Mesothelial cell of epicardium (in vitro differentiated cells): ENCODE measurements around the gene RAPGEF1. TPM values are rescaled to one million over a fixed set of nuclear protein-coding genes. Genes with fewer than 3 reads are reported as not detected.

Source experiments
- DNase-seq, 2 experiments: peaks; one replicate each; pipeline ENCODE4 v3.0.0; 2021; ENCODE audit warnings: low spot score in 2 of 2; ENCODE audit not compliant: unreplicated experiment in 2 of 2
- H3K27ac Mint-ChIP-seq: 2 replicates; pipeline ENCODE4 v1.8.0; 2021; ENCODE audit warnings: mixed read lengths
- H3K27me3 Mint-ChIP-seq: 2 replicates; pipeline ENCODE4 v1.8.0; 2021; ENCODE audit warnings: low read depth, mixed read lengths
- H3K36me3 Mint-ChIP-seq: 2 replicates; pipeline ENCODE4 v1.8.0; 2021; ENCODE audit warnings: mixed read lengths
- H3K4me1 Mint-ChIP-seq: 2 replicates; pipeline ENCODE4 v1.8.0; 2021; ENCODE audit warnings: mixed read lengths
- H3K4me3 Mint-ChIP-seq: 2 replicates; pipeline ENCODE4 v1.8.0; 2021; ENCODE audit warnings: mild to moderate bottlenecking, moderate library complexity, mixed read lengths
- H3K9me3 Mint-ChIP-seq: 2 replicates; pipeline ENCODE4 v1.8.0; 2021; ENCODE audit warnings: mixed read lengths
- CTCF ChIP-seq: fragments of 200-600 bp; sonication (generic); IDR thresholded peaks from one replicate; pipeline ENCODE4 v1.5.0; 2021; ENCODE audit warnings: antibody characterized with exemption; ENCODE audit not compliant: unreplicated experiment
- total RNA-seq: library from RNA; stranded (reverse); gene quantifications from 3 replicates; pipeline ENCODE4 v1.2.1, GENCODE V29; 2021

RAPGEF1 gene
- total RNA-seq, 1 donor from 2014 or later, result 50.4 TPM

DNA sequence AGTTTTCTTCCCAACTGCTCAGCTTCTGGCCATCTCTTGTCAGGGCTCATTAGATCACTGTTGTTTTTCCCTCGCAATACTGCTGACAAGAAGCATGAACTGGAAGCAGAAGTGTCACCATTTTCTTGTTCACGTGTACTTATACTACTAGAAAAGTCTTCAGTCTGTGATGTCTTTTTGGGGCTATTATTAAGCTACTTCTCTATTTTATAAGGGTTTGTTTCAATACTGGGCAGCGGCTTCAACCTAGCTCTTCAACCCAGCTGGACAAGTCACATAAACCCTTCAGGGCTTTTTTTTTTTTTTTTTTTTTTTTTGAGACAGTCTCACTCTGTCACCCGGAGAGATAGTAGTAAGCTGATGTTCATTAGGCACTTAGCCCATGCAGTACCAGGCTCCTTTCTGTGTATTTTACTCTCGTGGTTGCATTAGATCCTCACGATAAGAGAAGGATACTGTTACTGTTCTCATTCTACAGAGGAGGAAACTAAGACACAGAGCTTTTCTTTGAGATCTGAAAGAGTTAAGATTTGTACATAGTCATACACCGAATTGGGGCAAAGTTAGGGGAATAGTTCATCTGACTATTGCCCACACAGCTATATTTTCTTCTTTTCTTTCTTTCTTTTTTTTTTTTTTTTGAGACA is 20.5 kb downstream of the RAPGEF1 start:
- H3K4me1 Mint-ChIP-seq, result no peaks in the 10 kb centered on the region
- no peaks in the 10 kb centered on the region for H3K9me3 Mint-ChIP-seq
- no peak for DNase-seq
- no peak overlapping the region for H3K4me3 Mint-ChIP-seq
- H3K27me3 Mint-ChIP-seq, result no peaks in the 10 kb centered on the region
- no peak overlapping the region for H3K27ac Mint-ChIP-seq
- TF ChIP-seq CTCF, result no peak
- peaks cover 10% of the 10 kb centered on the region for H3K36me3 Mint-ChIP-seq

- peaks cover under 1% of the 10 kb centered on the region for H3K4me1 Mint-ChIP-seq
- peaks cover 7% of the 10 kb centered on the region for H3K36me3 Mint-ChIP-seq
- no peak for TF ChIP-seq CTCF
- no peaks in the 10 kb centered on the region for H3K9me3 Mint-ChIP-seq
- H3K4me3 Mint-ChIP-seq, result no peak overlapping the region
- no peaks in the 10 kb centered on the region for H3K27me3 Mint-ChIP-seq
- no peak overlapping the region for H3K27ac Mint-ChIP-seq
- DNase-seq, result no peak
Measured at GRCh38 chr9:131717719-131718460, 22.0 kb downstream of the RAPGEF1 start.

DNA sequence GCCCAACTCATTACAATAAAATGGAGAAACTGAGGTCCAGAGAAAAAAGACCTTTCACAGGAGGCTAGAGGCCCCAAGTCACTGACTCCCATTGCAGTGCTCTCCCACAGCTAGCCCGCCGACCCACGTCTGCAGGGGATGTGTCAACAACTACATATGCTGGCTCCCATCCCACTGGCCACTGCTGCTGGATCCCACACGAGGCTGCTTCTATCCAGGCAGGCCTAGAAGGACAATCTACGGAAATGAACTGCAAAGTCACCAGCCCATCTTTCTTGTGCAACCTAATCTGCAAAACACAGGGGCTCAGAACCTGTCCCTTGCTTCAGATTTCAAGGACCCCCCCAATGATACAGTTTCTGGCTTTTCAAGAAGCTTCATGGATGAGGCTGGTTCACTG is 24.0 kb downstream of the RAPGEF1 start:
- Mint-ChIP-seq H3K27ac (no peak overlapping the region), H3K4me1 (peaks cover 5% of the 10 kb centered on the region), H3K4me3 (no peak overlapping the region), H3K9me3 (no peaks in the 10 kb centered on the region), H3K27me3 (no peaks in the 10 kb centered on the region), H3K36me3 (peaks cover 4% of the 10 kb centered on the region)
- TF ChIP-seq CTCF, result no peak
- DNase-seq, result no peak

GRCh38 chr9:131714821-131715220 is 25.1 kb downstream of the RAPGEF1 start:
- Mint-ChIP-seq H3K4me1 (peaks cover 10% of the 10 kb centered on the region), H3K9me3 (no peaks in the 10 kb centered on the region), H3K27ac (no peak overlapping the region), H3K36me3 (peaks cover 2% of the 10 kb centered on the region), H3K4me3 (no peak overlapping the region), H3K27me3 (no peaks in the 10 kb centered on the region)
- DNase-seq, result no peak
- TF ChIP-seq CTCF, result no peak

DNA sequence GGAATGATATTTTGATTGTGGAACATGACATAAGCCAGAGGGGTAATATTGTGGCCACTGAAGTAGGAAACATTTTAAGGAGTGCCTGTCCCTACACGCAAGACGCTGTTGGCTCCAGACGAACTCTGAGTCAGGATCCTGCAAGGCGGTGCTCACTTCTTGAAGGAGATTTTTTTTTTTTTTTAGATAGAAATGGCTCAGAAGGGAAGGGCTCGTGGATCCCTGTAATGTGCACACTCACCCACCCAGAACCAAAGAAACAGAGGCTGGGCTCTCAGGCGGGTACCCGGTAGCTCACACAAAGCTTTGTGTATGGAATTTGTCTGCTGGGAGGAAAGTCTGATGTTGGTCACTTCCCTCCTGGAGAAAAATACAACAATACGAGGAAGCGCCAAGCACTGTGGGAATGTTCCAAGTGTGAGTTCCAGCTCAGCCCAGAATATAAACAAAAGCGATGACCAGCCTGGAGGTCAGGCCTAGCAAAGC is 25.7 kb downstream of the RAPGEF1 start:
- H3K9me3 Mint-ChIP-seq, result no peaks in the 10 kb centered on the region
- no peak for TF ChIP-seq CTCF
- DNase-seq, result no peak
- H3K36me3 Mint-ChIP-seq, result peaks cover 2% of the 10 kb centered on the region
- no peak overlapping the region for H3K4me3 Mint-ChIP-seq
- no peak overlapping the region for H3K27ac Mint-ChIP-seq
- peaks cover 16% of the 10 kb centered on the region for H3K4me1 Mint-ChIP-seq
- H3K27me3 Mint-ChIP-seq, result no peaks in the 10 kb centered on the region
